SU-DHL-6 (cell line): Measurements from ENCODE around the gene CERS6.

Experiments
- H2AFZ ChIP-seq: fragments of 200-600 bp; sonication (generic); 2 replicates; pipeline ENCODE4 v1.6.1; 2014; ENCODE audit warnings: low read depth, mild to moderate bottlenecking, moderate library complexity, mixed read lengths, antibody characterized with exemption, low read length; ENCODE audit not compliant: severe bottlenecking
- H3F3A ChIP-seq: fragments of 200-600 bp; shearing (Covaris generic); 2 replicates; pipeline ENCODE4 v1.6.0; 2016; ENCODE audit warnings: antibody characterized with exemption, mild to moderate bottlenecking; ENCODE audit not compliant: insufficient read depth
- H3K27ac ChIP-seq: fragments of 200-600 bp; sonication (generic); 2 replicates; pipeline ENCODE4 v1.5.1; 2016; ENCODE audit warnings: low read depth, mild to moderate bottlenecking, low read length, moderate library complexity, mixed read lengths
- H3K27me3 ChIP-seq: fragments of 200-600 bp; sonication (generic), shearing (Covaris generic); 2 replicates; pipeline ENCODE4 v1.6.0; 2014; ENCODE audit warnings: mild to moderate bottlenecking, low read length
- H3K36me3 ChIP-seq: fragments of 200-600 bp; sonication (generic); 2 replicates; pipeline ENCODE4 v1.6.1; 2014; ENCODE audit warnings: mild to moderate bottlenecking, low read length, mixed read lengths
- H3K4me2 ChIP-seq: fragments of 300-600, 200-600 bp; shearing (Covaris generic), sonication (generic); 2 replicates; pipeline ENCODE4 v1.6.0; 2014; ENCODE audit warnings: low read length, low read depth, mild to moderate bottlenecking; ENCODE audit not compliant: poor library complexity, severe bottlenecking
- H3K4me3 ChIP-seq: fragments of 200-600 bp; sonication (generic); 2 replicates; pipeline ENCODE4 v1.5.1; 2014; ENCODE audit warnings: antibody characterized with exemption, low read length, mild to moderate bottlenecking, mixed read lengths; ENCODE audit not compliant: insufficient read depth, poor library complexity, severe bottlenecking
- H3K79me2 ChIP-seq: fragments of 200-600 bp; sonication (generic); 2 replicates; pipeline ENCODE4 v1.6.1; 2014; ENCODE audit warnings: mild to moderate bottlenecking, low read length, moderate library complexity; ENCODE audit not compliant: insufficient read depth
- H3K9ac ChIP-seq: fragments of 200-600 bp; sonication (generic); 2 replicates; pipeline ENCODE4 v1.7.0; 2014; ENCODE audit warnings: mild to moderate bottlenecking, low read length
- H3K9me2 ChIP-seq: fragments of 200-600 bp; sonication (generic); replicated peaks from 2 replicates; pipeline ENCODE4 v1.6.1; 2014; ENCODE audit warnings: low read length; ENCODE audit not compliant: insufficient read depth
- H3K9me3 ChIP-seq: fragments of 200-600 bp; sonication (generic); 2 replicates; pipeline ENCODE4 v1.6.1; 2014; ENCODE audit warnings: low read length, mixed read lengths; ENCODE audit not compliant: insufficient read depth
- H4K20me1 ChIP-seq: fragments of 200-600 bp; sonication (generic); 2 replicates; pipeline ENCODE4 v1.6.1; 2014; ENCODE audit warnings: low read depth, mild to moderate bottlenecking, antibody characterized with exemption, low read length, moderate library complexity, mixed read lengths
- CTCF ChIP-seq: fragments of 200-600 bp; sonication (generic); IDR thresholded peaks from one replicate; pipeline ENCODE4 v1.5.1; 2017; ENCODE audit warnings: antibody characterized with exemption, mild to moderate bottlenecking, low read length, moderate library complexity; ENCODE audit not compliant: insufficient read depth, poor library complexity, severe bottlenecking
- EZH2phosphoT487 ChIP-seq: fragments of 200-600 bp; sonication (generic), shearing (Covaris generic); conservative IDR thresholded peaks from 2 replicates; pipeline ENCODE4 v1.6.1; 2018; ENCODE audit warnings: mild to moderate bottlenecking, antibody characterized with exemption, low read length, moderate library complexity, mixed read lengths

CERS6 gene

GRCh38 chr2:168649105-168649504, 193.0 kb downstream of the CERS6 start:
- Histone ChIP-seq H4K20me1 (no peaks in the 10 kb centered on the region), H3K79me2 (no peaks in the 10 kb centered on the region), H3K9me3 (no peaks in the 10 kb centered on the region), H3F3A (no peaks in the 10 kb centered on the region), H3K9ac (no peak overlapping the region), H3K36me3 (no peaks in the 10 kb centered on the region), H2AFZ (no peak overlapping the region), H3K9me2 (no peaks in the 10 kb centered on the region), H3K27me3 (no peaks in the 10 kb centered on the region), H3K4me3 (no peak overlapping the region), H3K27ac (no peak overlapping the region), H3K4me2 (no peak overlapping the region)
- TF ChIP-seq EZH2phosphoT487 (no peak), CTCF (no peak)

- H4K20me1 ChIP-seq: no peaks in the 10 kb centered on the region
- no peak overlapping the region for H3K4me2 ChIP-seq
- no peaks in the 10 kb centered on the region for H3K36me3 ChIP-seq
- H3K79me2 ChIP-seq: no peaks in the 10 kb centered on the region
- no peaks in the 10 kb centered on the region for H3K27me3 ChIP-seq
- H3K9me2 ChIP-seq: no peaks in the 10 kb centered on the region
- H3F3A ChIP-seq: no peaks in the 10 kb centered on the region
- no peak overlapping the region for H2AFZ ChIP-seq
- H3K9me3 ChIP-seq: no peaks in the 10 kb centered on the region
- H3K27ac ChIP-seq: no peak overlapping the region
- H3K4me3 ChIP-seq: no peak overlapping the region
- no peak for TF ChIP-seq CTCF
- TF ChIP-seq EZH2phosphoT487: no peak
- no peak overlapping the region for H3K9ac ChIP-seq
Measured at GRCh38 chr2:168649562-168649961, 193.5 kb downstream of the CERS6 start.

- H3K9ac ChIP-seq: no peak overlapping the region
- no peaks in the 10 kb centered on the region for H3F3A ChIP-seq
- H3K27ac ChIP-seq: no peak overlapping the region
- H3K4me3 ChIP-seq: no peak overlapping the region
- no peaks in the 10 kb centered on the region for H4K20me1 ChIP-seq
- no peak for TF ChIP-seq EZH2phosphoT487
- no peak for TF ChIP-seq CTCF
- H3K36me3 ChIP-seq: no peaks in the 10 kb centered on the region
- H3K27me3 ChIP-seq: no peaks in the 10 kb centered on the region
- no peak overlapping the region for H3K4me2 ChIP-seq
- H3K9me2 ChIP-seq: no peaks in the 10 kb centered on the region
- no peaks in the 10 kb centered on the region for H3K9me3 ChIP-seq
- no peaks in the 10 kb centered on the region for H3K79me2 ChIP-seq
- no peak overlapping the region for H2AFZ ChIP-seq
Measured at GRCh38 chr2:168650139-168650538, 194.1 kb downstream of the CERS6 start.
